Skeletal muscle cell (primary cell): ENCODE results near the gene NAV2.

Experiments used
- DNase-seq: peaks from one replicate; pipeline ENCODE4 v3.0.0-alpha.2; 2010; ENCODE audit warnings: low read depth
- H3K4me3 ChIP-seq: 2 replicates; pipeline ENCODE4 v1.5.1; 2011; ENCODE audit warnings: low read depth, mild to moderate bottlenecking, control low read depth, low read length, moderate library complexity

The NAV2 gene

GRCh38 chr11:19713196-19714021 lies 772 bp downstream of the NAV2 start:
- peak overlapping the region; percentile 68 for H3K4me3 ChIP-seq

GRCh38 chr11:19714022-19714386 lies 1.4 kb downstream of the NAV2 start:
- peak overlapping the region; percentile 68 for H3K4me3 ChIP-seq
- no peak for DNase-seq

More at GRCh38 chr11:19713196-19714021, 772 bp downstream of the NAV2 start:
- DNase-seq = no peak

- DNase-seq = no peak
- peak overlapping the region; percentile 68 for H3K4me3 ChIP-seq
These were observed 2.0 kb downstream of the NAV2 start for GRCh38 chr11:19714387-19715363.

- DNase-seq = peak; percentile 75
- H3K4me3 ChIP-seq = peak overlapping the region; percentile 68
These were observed 2.7 kb downstream of the NAV2 start for GRCh38 chr11:19715373-19715772.

GRCh38 chr11:19718051-19718450 lies 5.4 kb downstream of the NAV2 start:
- H3K4me3 ChIP-seq = no peak overlapping the region
- DNase-seq = no peak

DNA sequence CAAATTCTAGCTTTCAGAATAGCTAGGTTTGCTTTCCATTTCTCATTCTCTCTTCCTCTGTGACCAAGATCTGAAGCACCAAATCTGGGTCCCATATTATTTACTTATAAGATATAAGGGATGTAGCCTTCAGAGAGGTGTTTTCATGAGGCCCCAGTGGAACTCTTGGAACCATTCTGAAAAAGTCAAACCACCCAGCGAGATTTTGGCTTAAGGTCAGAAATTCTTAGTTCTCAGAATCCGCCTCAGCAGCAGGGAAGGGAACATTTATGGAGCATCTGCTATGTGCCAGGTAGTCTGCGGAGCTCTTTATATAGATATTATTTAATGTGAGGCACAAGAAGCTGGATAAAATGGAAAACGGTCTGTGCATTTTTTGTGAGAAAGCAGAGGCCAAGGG lies 6.3 kb downstream of the NAV2 start:
- no peak for DNase-seq
- H3K4me3 ChIP-seq = no peak overlapping the region

DNA sequence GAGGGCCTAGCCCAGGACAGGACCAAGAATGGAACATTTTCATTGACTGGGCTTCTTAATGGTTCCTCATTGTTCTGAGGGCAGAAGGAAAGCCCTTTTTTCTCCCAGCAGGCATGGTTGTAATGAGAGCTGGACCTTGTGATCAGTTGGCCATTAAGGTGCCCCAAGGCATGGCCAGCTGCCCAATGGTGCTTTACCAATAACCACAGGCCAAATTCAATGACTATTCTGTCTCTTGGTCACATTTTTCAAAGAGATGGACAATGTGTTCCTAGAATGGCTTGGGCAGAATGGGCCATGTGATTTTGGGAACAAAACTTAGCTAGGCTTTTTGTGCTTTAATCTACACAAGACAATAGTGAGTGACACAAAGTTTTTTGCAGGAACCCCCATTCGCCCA lies 7.3 kb downstream of the NAV2 start:
- no peak for DNase-seq
- no peak overlapping the region for H3K4me3 ChIP-seq

DNA sequence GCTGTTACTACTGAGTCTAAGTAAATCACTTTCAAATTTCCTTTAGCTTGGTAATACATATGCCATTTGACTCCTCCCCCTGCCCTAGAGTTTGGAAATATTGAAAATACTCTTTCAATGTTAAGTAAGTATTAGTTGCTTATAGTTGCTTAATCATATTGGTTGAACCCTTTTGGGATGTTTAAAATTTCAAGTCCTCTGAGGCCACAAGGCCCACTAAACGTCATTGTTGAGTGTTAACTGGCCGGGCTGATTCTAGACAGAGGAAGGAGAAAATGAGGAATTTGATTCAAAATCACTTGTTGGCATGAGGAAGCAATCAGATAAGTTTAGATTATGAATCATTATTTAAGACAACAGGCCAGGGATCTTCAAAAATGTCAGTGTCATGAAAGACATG lies 8.5 kb downstream of the NAV2 start:
- no peak overlapping the region for H3K4me3 ChIP-seq
- no peak for DNase-seq

GRCh38 chr11:19722702-19723101 lies 10.1 kb downstream of the NAV2 start:
- DNase-seq = no peak
- H3K4me3 ChIP-seq = no peak overlapping the region

GRCh38 chr11:19723572-19724342 lies 11.1 kb downstream of the NAV2 start:
- no peak for DNase-seq
- no peak overlapping the region for H3K4me3 ChIP-seq

DNA sequence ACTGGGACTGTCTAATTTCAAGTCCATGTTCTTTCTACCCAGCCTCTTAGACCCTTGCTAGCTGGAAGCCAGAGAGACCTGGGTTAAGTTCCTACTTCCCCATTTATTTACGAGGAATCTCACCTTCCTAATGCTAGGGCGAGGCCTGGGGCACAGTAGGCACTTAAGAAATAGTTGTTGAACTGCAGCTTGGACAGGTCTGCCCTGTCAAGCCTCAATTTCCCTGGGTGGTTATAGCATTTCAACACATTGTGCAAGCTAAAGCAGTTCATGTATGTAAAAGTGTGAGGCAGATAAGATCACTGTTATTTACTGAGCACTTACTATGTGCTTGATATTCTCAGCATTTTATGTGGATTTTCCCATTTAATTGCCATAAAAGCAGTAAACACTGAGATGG lies 12.1 kb downstream of the NAV2 start:
- H3K4me3 ChIP-seq = no peak overlapping the region
- no peak for DNase-seq

- no peak for DNase-seq
These were observed 12.9 kb downstream of the NAV2 start for GRCh38 chr11:19725379-19726079.

DNA sequence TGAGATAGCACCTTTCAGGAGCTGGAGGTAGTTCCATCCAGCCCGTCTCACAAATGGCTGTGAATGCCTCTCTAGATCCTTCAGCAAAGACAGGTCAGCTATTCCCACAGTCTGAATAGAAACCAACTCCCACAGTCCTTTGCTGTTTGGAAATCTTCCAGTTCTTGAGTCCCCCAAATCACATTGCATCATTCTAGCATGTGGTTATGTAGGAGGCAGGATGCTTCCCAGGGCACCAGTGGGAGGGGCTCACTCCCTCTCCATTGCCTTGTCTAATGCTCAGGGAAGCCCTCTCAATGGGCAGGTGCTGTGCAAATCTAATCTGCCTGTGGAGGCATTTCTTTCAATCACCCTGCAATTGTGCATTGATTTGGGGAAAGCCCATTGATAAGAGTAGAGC lies 14.6 kb downstream of the NAV2 start:
- DNase-seq = peak; percentile 79
- no peak overlapping the region for H3K4me3 ChIP-seq

More at GRCh38 chr11:19725379-19726079, 12.9 kb downstream of the NAV2 start:
- H3K4me3 ChIP-seq = no peak overlapping the region

DNA sequence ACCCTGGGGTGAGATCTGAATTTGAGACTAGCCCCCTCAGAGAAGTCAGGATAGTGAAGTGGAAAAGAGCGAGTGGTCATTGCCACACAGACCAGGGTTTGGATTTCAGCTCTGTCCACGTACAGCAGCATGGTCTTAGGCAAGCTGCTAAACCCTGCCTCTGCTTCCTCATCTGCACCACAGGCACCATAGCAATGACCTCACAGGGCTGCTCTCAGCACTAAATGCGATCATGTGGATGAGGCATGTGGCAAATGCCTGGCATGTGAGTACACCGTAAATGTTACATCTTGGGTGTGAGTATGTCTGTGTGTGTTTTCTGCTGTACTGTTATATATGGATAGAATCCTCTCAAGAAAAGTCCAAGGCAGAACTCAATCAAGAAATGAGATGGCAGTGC lies 15.8 kb downstream of the NAV2 start:
- DNase-seq = peak; percentile 67
- no peak overlapping the region for H3K4me3 ChIP-seq

DNA sequence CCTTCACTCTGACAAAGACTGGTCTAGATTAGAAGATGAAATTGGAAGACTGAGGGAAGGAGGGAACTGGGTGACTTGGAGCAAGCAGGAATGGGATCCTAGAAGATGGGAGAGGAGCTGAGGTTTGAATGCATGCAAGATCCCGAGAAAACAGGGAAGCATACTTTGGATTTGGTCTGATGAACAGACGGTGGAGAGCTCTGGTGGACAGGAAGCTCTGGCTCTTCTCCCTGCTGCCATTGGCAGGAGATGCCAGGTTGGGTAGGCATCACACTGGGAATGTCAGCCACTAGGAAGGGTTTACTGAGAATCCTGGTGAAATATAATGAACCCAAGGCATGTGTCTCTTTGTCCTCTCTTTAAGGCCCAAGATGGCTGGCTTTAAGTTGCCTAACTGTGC lies 16.5 kb downstream of the NAV2 start:
- no peak for DNase-seq
- no peak overlapping the region for H3K4me3 ChIP-seq

DNA sequence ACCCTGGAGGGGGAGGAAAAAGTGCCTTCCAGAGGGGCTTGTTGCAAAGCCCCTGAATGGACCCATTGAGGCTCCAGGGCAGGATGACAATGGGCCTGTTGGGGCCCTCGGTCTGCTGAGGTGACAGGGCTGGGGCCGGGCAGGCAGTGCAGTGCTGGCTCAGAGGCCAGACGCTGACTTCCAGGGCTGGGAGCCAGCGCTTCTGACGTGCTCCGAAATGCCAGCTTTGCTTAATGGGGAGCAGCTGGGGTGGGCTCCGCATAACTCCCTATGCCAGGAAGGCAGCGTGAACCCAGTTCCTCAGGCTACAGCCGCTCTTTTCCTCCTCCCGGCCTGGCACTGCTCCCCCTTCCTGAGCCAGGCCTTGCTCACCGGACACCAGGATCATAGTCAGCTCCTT lies 17.7 kb downstream of the NAV2 start:
- DNase-seq = no peak
- no peak overlapping the region for H3K4me3 ChIP-seq

DNA sequence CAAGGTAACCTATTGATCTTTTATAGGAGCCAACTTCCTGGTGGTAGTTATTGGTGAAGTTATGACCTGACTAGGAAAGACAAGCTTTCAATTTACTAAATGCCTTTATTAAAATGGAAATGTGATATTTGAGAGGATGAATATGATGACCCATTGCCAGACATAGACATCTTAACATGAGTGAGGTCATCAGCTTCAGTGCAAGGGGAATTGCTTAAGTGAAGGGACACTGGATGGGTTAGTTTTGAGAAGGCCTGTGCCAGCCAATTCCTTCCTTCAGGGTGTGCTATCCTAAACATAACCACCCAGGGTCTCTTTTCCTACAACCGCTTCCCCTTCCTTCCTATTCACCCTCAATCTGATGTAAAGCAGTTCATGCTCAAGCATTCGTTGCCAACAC lies 21.5 kb downstream of the NAV2 start:
- no peak overlapping the region for H3K4me3 ChIP-seq
- DNase-seq = no peak

- no peak overlapping the region for H3K4me3 ChIP-seq
- no peak for DNase-seq
These were observed 22.7 kb downstream of the NAV2 start for GRCh38 chr11:19735157-19735908.
